ENCODE measurements around the gene ARHGAP31.

- TF ChIP-seq, protein P1, sequence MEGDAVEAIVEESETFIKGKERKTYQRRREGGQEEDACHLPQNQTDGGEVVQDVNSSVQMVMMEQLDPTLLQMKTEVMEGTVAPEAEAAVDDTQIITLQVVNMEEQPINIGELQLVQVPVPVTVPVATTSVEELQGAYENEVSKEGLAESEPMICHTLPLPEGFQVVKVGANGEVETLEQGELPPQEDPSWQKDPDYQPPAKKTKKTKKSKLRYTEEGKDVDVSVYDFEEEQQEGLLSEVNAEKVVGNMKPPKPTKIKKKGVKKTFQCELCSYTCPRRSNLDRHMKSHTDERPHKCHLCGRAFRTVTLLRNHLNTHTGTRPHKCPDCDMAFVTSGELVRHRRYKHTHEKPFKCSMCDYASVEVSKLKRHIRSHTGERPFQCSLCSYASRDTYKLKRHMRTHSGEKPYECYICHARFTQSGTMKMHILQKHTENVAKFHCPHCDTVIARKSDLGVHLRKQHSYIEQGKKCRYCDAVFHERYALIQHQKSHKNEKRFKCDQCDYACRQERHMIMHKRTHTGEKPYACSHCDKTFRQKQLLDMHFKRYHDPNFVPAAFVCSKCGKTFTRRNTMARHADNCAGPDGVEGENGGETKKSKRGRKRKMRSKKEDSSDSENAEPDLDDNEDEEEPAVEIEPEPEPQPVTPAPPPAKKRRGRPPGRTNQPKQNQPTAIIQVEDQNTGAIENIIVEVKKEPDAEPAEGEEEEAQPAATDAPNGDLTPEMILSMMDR (conservative IDR thresholded peaks at IDR 0.05 in 1 of 2, IDR thresholded peaks at IDR 0.05 in 1 of 2; ENCODE audit: extremely low read depth in 1 of 2, insufficient read depth in 1 of 2, low read depth in 1 of 2, low read length in 2 of 2), result no peak
- TF ChIP-seq EZH2 (IDR thresholded peaks at IDR 0.05; ENCODE audit: borderline replicate concordance, low read length), result no peak
Observed at GRCh38 chr3:119340446-119340845, 46.3 kb downstream of the ARHGAP31 start.

Data from mammary epithelial cell (primary cell).